Liver (tissue), 3 donors: ENCODE data around the gene SGCD.

Experiments
- ATF3 ChIP-seq: IDR thresholded peaks from 2 replicates; pipeline ENCODE4 v1.6.1; 2016; ENCODE audit warnings: antibody characterized with exemption
- CTCF ChIP-seq: fragments of 150-350 bp; IDR thresholded peaks from 2 replicates; pipeline ENCODE4 v1.5.1; 2017; ENCODE audit warnings: improper control_type of control experiment, low read depth, low read length; ENCODE audit not compliant: missing input control
- donor health status: healthy.
- donor health status: healthy.

GRCh38 chr5:156680831-156681230 is 353.9 kb downstream of the SGCD start:
- TF ChIP-seq ATF3 = no peak
- no peak for TF ChIP-seq CTCF
